H1 (cell line): ENCODE measurements around the gene PLA1A. TPM values are rescaled to one million over a fixed set of nuclear protein-coding genes. Genes with fewer than 3 reads are reported as not detected.

Experiments
- CTCF ChIA-PET: fragments of 300-600 bp; sonication (Branson Sonifier 250); formaldehyde crosslinking; loops from one replicate; lab custom pipeline; 2021; ENCODE audit not compliant: partially characterized antibody; lab: Charles Lee
- POLR2A ChIA-PET: fragments of 300-600 bp; sonication (Branson Sonifier 250); formaldehyde crosslinking; loops from one replicate; lab custom pipeline; 2021; ENCODE audit warnings: inconsistent platforms; ENCODE audit not compliant: partially characterized antibody; lab: Charles Lee
- DNase-seq, 2 experiments: peaks; one replicate each; pipeline versions ENCODE4 v3.0.0 to v3.0.0-alpha.2; 2010 to 2022; ENCODE audit warnings: low spot score in 2 of 2, low read depth in 1 of 2, mixed read lengths in 1 of 2
- FAIRE-seq: peaks from 2 replicates; lab custom pipeline; 2011; peaks lifted over from hg19 to GRCh38; lab: Jason Lieb, UNC
- H2AFZ ChIP-seq: 2 replicates; pipeline ENCODE4 v1.8.1; 2012; ENCODE audit warnings: low read length, inconsistent platforms
- H2AK5ac ChIP-seq: 2 replicates; pipeline ENCODE4 v1.6.1; 2013; ENCODE audit warnings: low read depth, low read length
- H2BK120ac ChIP-seq: replicated peaks from 2 replicates; pipeline ENCODE3; 2013; ENCODE audit warnings: low read depth, low read length, inconsistent platforms
- H2BK12ac ChIP-seq: 2 replicates; pipeline ENCODE4 v1.6.1; 2013; ENCODE audit warnings: low read depth, low read length
- H2BK15ac ChIP-seq: 2 replicates; pipeline ENCODE4 v1.6.1; 2013; ENCODE audit warnings: low read length
- H2BK20ac ChIP-seq: 2 replicates; pipeline ENCODE4 v1.6.1; 2013; ENCODE audit warnings: low read length
- H2BK5ac ChIP-seq: 2 replicates; pipeline ENCODE4 v1.6.1; 2013; ENCODE audit warnings: low read depth, low read length
- H3K14ac ChIP-seq: 2 replicates; pipeline ENCODE4 v1.6.1; 2013; ENCODE audit warnings: inconsistent platforms; ENCODE audit not compliant: insufficient read length
- H3K18ac ChIP-seq: 2 replicates; pipeline ENCODE4 v1.6.1; 2013; ENCODE audit warnings: low read length; ENCODE audit errors: extremely low read depth
- H3K23ac ChIP-seq: 2 replicates; pipeline ENCODE4 v1.6.1; 2013; ENCODE audit warnings: inconsistent platforms; ENCODE audit not compliant: insufficient read length
- H3K23me2 ChIP-seq: 2 replicates; pipeline ENCODE4 v1.6.1; 2013; ENCODE audit warnings: low read depth, low read length
- H3K27ac ChIP-seq: 2 replicates; pipeline ENCODE4 v1.6.1; 2011; ENCODE audit warnings: low read depth, low read length, inconsistent platforms
- H3K27me3 ChIP-seq, 4 experiments: replicated peaks in 1 of 4; 1 replicate in 1 of 4; 2 replicates in 3 of 4; pipeline versions ENCODE4 v1.6.1 to v1.8.1; 2011 to 2013; ENCODE audit warnings: low read length in 3 of 4, mild to moderate bottlenecking in 3 of 4, inconsistent platforms in 2 of 4, mixed read lengths in 2 of 4, moderate library complexity in 1 of 4; ENCODE audit not compliant: control insufficient read depth in 3 of 4, insufficient read depth in 3 of 4; ENCODE audit errors: extremely low read depth in 1 of 4
- H3K36me3 ChIP-seq, 4 experiments: 2 replicates each; pipeline versions ENCODE4 v1.6.1 to v1.8.1; 2011 to 2013; ENCODE audit warnings: mild to moderate bottlenecking in 4 of 4, low read length in 3 of 4, moderate library complexity in 2 of 4, control low read depth in 1 of 4, inconsistent platforms in 1 of 4; ENCODE audit not compliant: insufficient read depth in 4 of 4, control insufficient read depth in 2 of 4
- H3K4ac ChIP-seq: replicated peaks from 2 replicates; pipeline ENCODE3; 2013; ENCODE audit warnings: low read length, low read depth, mixed read lengths, inconsistent platforms; ENCODE audit not compliant: insufficient read length
- H3K4me1 ChIP-seq, 4 experiments: replicated peaks in 1 of 4; 1 replicate in 1 of 4; 2 replicates in 3 of 4; pipeline versions ENCODE4 v1.6.1 to v1.8.1; 2011 to 2013; ENCODE audit warnings: low read length in 3 of 4, inconsistent platforms in 2 of 4, mixed read lengths in 1 of 4; ENCODE audit not compliant: insufficient read depth in 4 of 4, control insufficient read depth in 3 of 4
- H3K4me2 ChIP-seq, 2 experiments: 2 replicates each; pipeline versions ENCODE4 v1.6.1 to v1.8.1; 2011 to 2013; ENCODE audit warnings: low read depth in 2 of 2, low read length in 2 of 2, control low read depth in 1 of 2, inconsistent platforms in 1 of 2, mild to moderate bottlenecking in 1 of 2; ENCODE audit not compliant: insufficient read depth in 1 of 2
- H3K4me3 ChIP-seq, 4 experiments: fragments of 200-600, 300-600 bp in 1 of 4; sonication (generic), shearing (Covaris generic), sonication (Bioruptor Twin) in 1 of 4; 2 replicates each; pipeline versions ENCODE4 v1.5.1 to v1.8.1; 2011 to 2016; ENCODE audit warnings: low read length in 4 of 4, low read depth in 3 of 4, control low read depth in 2 of 4, inconsistent platforms in 2 of 4, mild to moderate bottlenecking in 2 of 4, mixed read lengths in 1 of 4, moderate library complexity in 1 of 4; ENCODE audit not compliant: insufficient read depth in 2 of 4; ENCODE audit errors: extremely low read depth in 1 of 4
- H3K56ac ChIP-seq: replicated peaks from 2 replicates; pipeline ENCODE3; 2013; ENCODE audit warnings: low read depth, mild to moderate bottlenecking, mixed read lengths, low read length, inconsistent platforms; ENCODE audit not compliant: insufficient read length
- H3K79me1 ChIP-seq: 2 replicates; pipeline ENCODE4 v1.6.1; 2013; ENCODE audit warnings: low read depth, low read length, control low read depth
- H3K79me2 ChIP-seq, 2 experiments: 2 replicates each; pipeline versions ENCODE4 v1.6.1 to v1.8.1; 2012 to 2013; ENCODE audit warnings: low read length in 2 of 2, mild to moderate bottlenecking in 2 of 2, inconsistent platforms in 1 of 2; ENCODE audit not compliant: insufficient read depth in 2 of 2, control insufficient read depth in 1 of 2
- H3K9ac ChIP-seq, 4 experiments: replicated peaks in 1 of 4; 1 replicate in 1 of 4; 2 replicates in 3 of 4; pipeline versions ENCODE4 v1.6.1 to v1.8.1; 2011 to 2013; ENCODE audit warnings: low read depth in 3 of 4, low read length in 3 of 4, control low read depth in 2 of 4, mild to moderate bottlenecking in 2 of 4, moderate library complexity in 2 of 4, inconsistent platforms in 1 of 4; ENCODE audit errors: extremely low read depth in 1 of 4
- H3K9me3 ChIP-seq, 2 experiments: 2 replicates each; pipeline versions ENCODE4 v1.6.1 to v1.8.1; 2012 to 2013; ENCODE audit warnings: mild to moderate bottlenecking in 2 of 2, moderate library complexity in 2 of 2, control low read depth in 1 of 2, inconsistent platforms in 1 of 2, low read depth in 1 of 2, low read length in 1 of 2, mixed read lengths in 1 of 2; ENCODE audit not compliant: insufficient read depth in 2 of 2
- H4K20me1 ChIP-seq, 2 experiments: replicated peaks in 1 of 2; 2 replicates each; pipeline versions ENCODE3 to v1.8.1; 2011 to 2013; ENCODE audit warnings: inconsistent platforms in 2 of 2, low read length in 2 of 2, mild to moderate bottlenecking in 1 of 2; ENCODE audit not compliant: insufficient read depth in 2 of 2, control insufficient read depth in 1 of 2
- H4K5ac ChIP-seq: 2 replicates; pipeline ENCODE4 v1.6.1; 2013; ENCODE audit warnings: low read length, low read depth, mixed read lengths, inconsistent platforms; ENCODE audit not compliant: insufficient read length
- H4K8ac ChIP-seq: 2 replicates; pipeline ENCODE4 v1.8.0; 2013; ENCODE audit warnings: mild to moderate bottlenecking, moderate library complexity, low read length, inconsistent platforms; ENCODE audit not compliant: insufficient read depth; ENCODE audit errors: extremely low read depth
- H4K91ac ChIP-seq: replicated peaks from 2 replicates; pipeline ENCODE3; 2013; ENCODE audit warnings: low read length, mixed read lengths, inconsistent platforms; ENCODE audit not compliant: insufficient read length
- BRCA1 ChIP-seq: IDR thresholded peaks from 2 replicates; pipeline ENCODE4 v1.6.1; 2012; ENCODE audit warnings: low read depth, low read length, improper control_type of control experiment
- CBX5 ChIP-seq: fragments of 300-800, 300-1000 bp; sonication (generic); IDR thresholded peaks from 2 replicates; pipeline ENCODE4 v1.7.1; 2016; ENCODE audit warnings: antibody characterized with exemption, low read length, low read depth
- CTBP2 ChIP-seq: IDR thresholded peaks from 2 replicates; pipeline ENCODE4 v1.7.0; 2011; ENCODE audit warnings: borderline replicate concordance, mild to moderate bottlenecking, moderate library complexity, mixed read lengths, low read length; ENCODE audit not compliant: insufficient read depth, insufficient read length
- GABPA ChIP-seq: IDR thresholded peaks from 2 replicates; pipeline ENCODE4 v1.6.1; 2011; ENCODE audit warnings: mild to moderate bottlenecking, low read length, moderate library complexity, borderline replicate concordance; ENCODE audit not compliant: insufficient read depth
- JUN ChIP-seq: IDR thresholded peaks from 2 replicates; pipeline ENCODE4 v1.6.1; 2011; ENCODE audit warnings: low read depth, mild to moderate bottlenecking, improper control_type of control experiment, low read length
- NANOG ChIP-seq: IDR thresholded peaks from 2 replicates; pipeline ENCODE4 v1.6.1; 2011; ENCODE audit warnings: low read length, low read depth, mild to moderate bottlenecking, inconsistent platforms; ENCODE audit not compliant: insufficient read depth, poor library complexity, severe bottlenecking
- RAD21 ChIP-seq, 2 experiments: IDR thresholded peaks in 1 of 2; conservative IDR thresholded peaks in 1 of 2; 2 replicates each; pipeline ENCODE4 v1.6.1; 2011; ENCODE audit warnings: low read depth in 2 of 2, low read length in 2 of 2, improper control_type of control experiment in 1 of 2, inconsistent platforms in 1 of 2, mild to moderate bottlenecking in 1 of 2, moderate library complexity in 1 of 2
- RNF2 ChIP-seq: fragments of 200-900, 300-1000 bp; sonication (generic); IDR thresholded peaks from 2 replicates; pipeline ENCODE4 v1.7.1; 2016; ENCODE audit warnings: borderline replicate concordance, low read depth, mild to moderate bottlenecking, antibody characterized with exemption, low read length; ENCODE audit not compliant: poor library complexity, severe bottlenecking; ENCODE audit errors: missing control alignments
- TAF1 ChIP-seq: IDR thresholded peaks from 2 replicates; pipeline ENCODE4 v1.6.1; 2011; ENCODE audit warnings: mild to moderate bottlenecking, low read depth, low read length
- TAF7 ChIP-seq: optimal IDR thresholded peaks from 2 replicates; pipeline ENCODE3; 2011; ENCODE audit warnings: low read depth, mild to moderate bottlenecking, inconsistent platforms, low read length, moderate library complexity, borderline replicate concordance
- WGBS, 2 experiments: shearing (Covaris generic) in 1 of 2; methylation state at CpG; one replicate each; pipeline versions ENCODE4 v1.1.6 to v1.1.7; 2013 to 2015; ENCODE audit warnings: low lambda C conversion rate in 2 of 2, mixed read lengths in 2 of 2, inconsistent platforms in 1 of 2, low coverage in 1 of 2, missing lambda C conversion rate in 1 of 2; ENCODE audit not compliant: insufficient replicate concordance in 2 of 2, insufficient coverage in 1 of 2, insufficient read length in 1 of 2; ENCODE audit errors: extremely low coverage in 1 of 2, missing lambda C conversion rate in 1 of 2; 5-methylcytosine and 5-hydroxymethylcytosine counted together
- polyA plus RNA-seq, 7 experiments: library from polyadenylated mRNA; depleted of rRNA in 3 of 7; stranded (reverse) in 5 of 7; unstranded in 2 of 7; fragments of >200 nt in 5 of 7; fragments of 200-250 nt in 2 of 7; gene quantifications; 1 replicate in 5 of 7; 2 replicates in 1 of 7; 4 replicates in 1 of 7; pipeline versions ENCODE4 v1.2.1 to v1.2.3, GENCODE V29; 2011 to 2013; ENCODE audit warnings: missing spikeins in 2 of 7, mixed read lengths in 2 of 7
- total RNA-seq: library from RNA; stranded (reverse); fragmentation: NEBNext Ultra II Directional; extraction: Animal tissue kit (Norgen Biotek cat#: 25700); gene quantifications from 2 replicates; pipeline ENCODE4 v1.2.1, GENCODE V29; 2021
- TF ChIP-seq, protein P1 (sequence below): IDR thresholded peaks from 2 replicates; pipeline ENCODE4 v1.6.1; 2011; ENCODE audit warnings: low read depth, mild to moderate bottlenecking, low read length; ENCODE audit not compliant: insufficient read depth
- TF ChIP-seq, protein P2 (sequence below): IDR thresholded peaks from 2 replicates; pipeline ENCODE4 v1.6.1; 2012; ENCODE audit warnings: inconsistent platforms

Gene PLA1A
- total and polyA plus RNA-seq, 2 of the 8 experiments (the other 6 are each of a cell fraction or from before 2014, with no cell fraction given): not detected

DNA sequence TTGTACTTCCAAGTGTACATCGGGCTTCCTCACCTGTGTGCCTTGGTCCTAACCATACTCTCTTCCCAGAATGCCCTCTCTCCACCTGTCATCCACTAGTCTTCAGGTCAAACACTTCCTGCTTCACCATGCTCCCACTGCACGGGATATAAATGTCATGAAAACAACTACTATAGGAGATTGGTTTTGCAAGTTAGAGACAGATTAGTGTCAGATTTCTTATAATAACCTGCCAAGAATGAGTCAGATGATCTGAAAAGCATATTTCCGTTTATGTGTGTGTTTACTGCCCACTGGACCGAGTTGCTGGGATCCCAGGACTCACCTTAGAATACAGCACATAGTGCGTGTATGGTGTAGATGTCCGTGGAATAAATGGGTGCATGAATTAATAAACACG is 21.4 kb downstream of the PLA1A start:
- Histone ChIP-seq H3K18ac (no peak overlapping the region), H3K4ac (no peak overlapping the region), H3K27ac (no peak overlapping the region), H4K20me1 (no peaks in the 10 kb centered on the region), H3K14ac (no peak overlapping the region), H3K4me1 (no peaks in the 10 kb centered on the region), H2AFZ (no peak overlapping the region), H3K79me2 (no peaks in the 10 kb centered on the region), H2BK20ac (no peak overlapping the region), H3K4me2 (no peak overlapping the region), H3K56ac (no peak overlapping the region), H3K36me3 (no peaks in the 10 kb centered on the region), H3K79me1 (no peaks in the 10 kb centered on the region), H3K27me3 (no peaks in the 10 kb centered on the region; a peak in 1 of 7 replicates), H2AK5ac (no peak overlapping the region), H3K9ac (no peak overlapping the region), H3K23me2 (no peaks in the 10 kb centered on the region), H4K5ac (no peak overlapping the region), H2BK15ac (no peak overlapping the region), H2BK120ac (no peak overlapping the region), H2BK12ac (no peak overlapping the region), H3K9me3 (no peaks in the 10 kb centered on the region), H4K91ac (no peak overlapping the region), H3K23ac (no peak overlapping the region), H4K8ac (no peak overlapping the region), H3K4me3 (no peak overlapping the region), H2BK5ac (no peak overlapping the region)
- ChIA-PET CTCF (interaction anchor here (1.7 kb wide), 1 partner anchor 10 kb away, joined by 4 read pairs; no protein-coding TSS in a partner anchor), POLR2A (no interaction called here)
- 81% methylated on average over 7 of the region's 7 CpGs; no CpG with 5 or more reads in 1 of the 2 experiments for WGBS, 2 experiments
- FAIRE-seq: no peak
- DNase-seq: no peak
- no peak for TF ChIP-seq CBX5
- TF ChIP-seq TAF1: no peak
- no peak for TF ChIP-seq CTBP2
- TF ChIP-seq, protein P1, sequence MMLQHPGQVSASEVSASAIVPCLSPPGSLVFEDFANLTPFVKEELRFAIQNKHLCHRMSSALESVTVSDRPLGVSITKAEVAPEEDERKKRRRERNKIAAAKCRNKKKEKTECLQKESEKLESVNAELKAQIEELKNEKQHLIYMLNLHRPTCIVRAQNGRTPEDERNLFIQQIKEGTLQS: no peak
- TF ChIP-seq BRCA1: no peak
- TF ChIP-seq, protein P2, sequence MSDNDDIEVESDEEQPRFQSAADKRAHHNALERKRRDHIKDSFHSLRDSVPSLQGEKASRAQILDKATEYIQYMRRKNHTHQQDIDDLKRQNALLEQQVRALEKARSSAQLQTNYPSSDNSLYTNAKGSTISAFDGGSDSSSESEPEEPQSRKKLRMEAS: no peak
- TF ChIP-seq GABPA: no peak
- TF ChIP-seq RNF2: no peak
- no peak for TF ChIP-seq JUN
- no peak for TF ChIP-seq NANOG
- TF ChIP-seq RAD21 (IDR thresholded peaks at IDR 0.05 in 1 of 2, conservative IDR thresholded peaks at IDR 0.05 in 1 of 2; ENCODE audit: low read depth in 2 of 2, low read length in 2 of 2): no peak
- TF ChIP-seq TAF7: no peak
